K562 (cell line): ENCODE measurements around the gene SFT2D2. TPM values are rescaled to one million over a fixed set of nuclear protein-coding genes. Genes with fewer than 3 reads are reported as not detected.
"Not testable (repeated sequence)": the region's sequence is repeated elsewhere in the genome, so short reads cannot be mapped to it uniquely, and the experiment has no call there.

Source experiments
- ATAC-seq: fragments of 200-7000 bp; cut with Tn5 transposase; 3 replicates; pipeline ENCODE4 v1.9.1; 2020; ENCODE audit warnings: moderate library complexity
- BruUV-seq: library from RNA; stranded (reverse); fragments of 400-500 nt; replicated peaks from 2 replicates; lab custom pipeline; 2021; lab: Mats Ljungman, UMichigan
- CTCF ChIA-PET: fragments of 300-600 bp; formaldehyde crosslinking; extraction: SDS; loops from one replicate; lab custom pipeline; 2021; ENCODE audit warnings: low intra/inter-chr PET ratio; lab: Yijun Ruan, JAX
- POLR2A ChIA-PET: fragments of 300-600, 350-650 bp; sonication (Branson Sonifier 250); formaldehyde crosslinking; extraction: SDS; loops from one replicate; lab custom pipeline; 2021; ENCODE audit warnings: antibody characterized with exemption, inconsistent platforms; lab: Yijun Ruan, JAX
- DNase-seq, 4 experiments: peaks; one replicate each; pipeline versions ENCODE4 v3.0.0 to v3.0.0-alpha.2; 2011 to 2018; ENCODE audit warnings: low spot score in 3 of 4, mixed read lengths in 3 of 4; ENCODE audit errors: extremely low read depth in 1 of 4
- FAIRE-seq: peaks from 2 replicates; lab custom pipeline; 2011; peaks lifted over from hg19 to GRCh38; lab: Jason Lieb, UNC
- H2AFZ ChIP-seq: 2 replicates; pipeline ENCODE4 v1.6.0; 2011; ENCODE audit warnings: low read depth, low read length, control low read depth, inconsistent platforms
- H3K27ac ChIP-seq: fragments of 200-600 bp; 3 replicates; pipeline ENCODE4 v1.8.0; 2011; ENCODE audit warnings: low read depth, mild to moderate bottlenecking, control low read depth, inconsistent platforms, low read length, moderate library complexity, mixed read lengths; ENCODE audit errors: extremely low read depth
- H3K27me3 ChIP-seq, 2 experiments: fragments of 300-600 bp in 1 of 2; 2 replicates in 1 of 2; 3 replicates in 1 of 2; pipeline versions ENCODE4 v1.6.0 to v1.8.0; 2011; ENCODE audit warnings: inconsistent platforms in 2 of 2, low read length in 2 of 2, mild to moderate bottlenecking in 1 of 2, mixed read lengths in 1 of 2, moderate library complexity in 1 of 2; ENCODE audit not compliant: control insufficient read depth in 2 of 2, insufficient read depth in 2 of 2
- H3K36me3 ChIP-seq: fragments of 300-600 bp; 3 replicates; pipeline ENCODE4 v1.8.0; 2011; ENCODE audit warnings: mild to moderate bottlenecking, low read length, inconsistent platforms; ENCODE audit not compliant: control insufficient read depth, insufficient read depth
- H3K4me1 ChIP-seq, 2 experiments: fragments of 200-600 bp in 1 of 2; replicated peaks in 1 of 2; 2 replicates in 1 of 2; 3 replicates in 1 of 2; pipeline versions ENCODE4 v1.5.1 to v1.8.0; 2011; ENCODE audit warnings: inconsistent platforms in 2 of 2, low read length in 2 of 2, mild to moderate bottlenecking in 1 of 2, mixed read lengths in 1 of 2, moderate library complexity in 1 of 2; ENCODE audit not compliant: control insufficient read depth in 2 of 2, insufficient read depth in 2 of 2
- H3K4me2 ChIP-seq: 2 replicates; pipeline ENCODE4 v1.6.1; 2011; ENCODE audit warnings: low read length, control low read depth, inconsistent platforms, mixed read lengths; ENCODE audit not compliant: insufficient read depth
- H3K4me3 ChIP-seq: fragments of 200-600 bp; sonication (generic), shearing (Covaris generic); 2 replicates; pipeline ENCODE4 v1.5.1; 2016; ENCODE audit warnings: control low read depth, inconsistent platforms
- H3K79me2 ChIP-seq: fragments of 200-600 bp; 3 replicates; pipeline ENCODE4 v1.8.0; 2011; ENCODE audit warnings: low read length, inconsistent platforms; ENCODE audit not compliant: control insufficient read depth, insufficient read depth
- H3K9ac ChIP-seq, 2 experiments: 2 replicates each; pipeline versions ENCODE4 v1.6.0 to v1.6.1; 2011; ENCODE audit warnings: low read depth in 2 of 2, low read length in 2 of 2, control low read depth in 1 of 2, inconsistent platforms in 1 of 2, mild to moderate bottlenecking in 1 of 2, mixed read lengths in 1 of 2; ENCODE audit not compliant: insufficient read depth in 1 of 2
- H3K9me1 ChIP-seq: one replicate; pipeline ENCODE4 v1.6.0; 2011; ENCODE audit warnings: inconsistent platforms, mild to moderate bottlenecking, low read length, moderate library complexity; ENCODE audit not compliant: control insufficient read depth, insufficient read depth
- H3K9me3 ChIP-seq: replicated peaks from 2 replicates; pipeline ENCODE4 v1.5.1; 2011; ENCODE audit warnings: low read depth, low read length, inconsistent platforms; ENCODE audit not compliant: control insufficient read depth, insufficient read depth
- H4K20me1 ChIP-seq: replicated peaks from 2 replicates; pipeline ENCODE4 v1.6.1; 2011; ENCODE audit warnings: low read length, inconsistent platforms, mixed read lengths; ENCODE audit not compliant: control insufficient read depth, insufficient read depth
- WGBS: fragments of 100-300 bp; shearing (Covaris generic); methylation state at CpG from one replicate; pipeline ENCODE4 v1.1.6; 2016; ENCODE audit warnings: low coverage, mixed read lengths; ENCODE audit not compliant: insufficient coverage; ENCODE audit errors: missing lambda C conversion rate; 5-methylcytosine and 5-hydroxymethylcytosine counted together
- in situ Hi-C: fragments of 300-500 bp; cut with MboI; formaldehyde crosslinking; loops from 4 replicates; pipeline ENCODE4 v1.15.0; 2018; ENCODE audit warnings: inconsistent platforms, mixed read lengths
- intact Hi-C: fragments of 100-400 bp; cut with micrococcal nuclease; formaldehyde crosslinking; loops from 2 replicates; pipeline ENCODE4 v1.14.2; 2022
- polyA plus RNA-seq, 8 experiments: library from polyadenylated mRNA; depleted of rRNA in 4 of 8; stranded (reverse) in 5 of 8; unstranded in 3 of 8; fragments of >200 nt; fragmentation: Nextera tagmentation in 2 of 8; fragmentation: Illumina TruSeq in 1 of 8; extraction: Ambion mirVana in 2 of 8; extraction: Trizol in 1 of 8; gene quantifications; 2 replicates each; pipeline versions ENCODE4 v1.2.1 to v1.2.3, GENCODE V29; 2011 to 2014; ENCODE audit warnings: inconsistent platforms in 1 of 8, missing spikeins in 1 of 8
- total RNA-seq, 7 experiments: library from RNA; depleted of rRNA in 6 of 7; stranded (reverse); fragments of >200 nt in 6 of 7; fragmentation: Illumina TruSeq in 2 of 7; extraction: Trizol in 2 of 7; gene quantifications; 2 replicates each; pipeline versions ENCODE4 v1.2.1 to v1.2.3, GENCODE V29; 2011 to 2021; ENCODE audit warnings: low replicate concordance in 1 of 7
- TF ChIP-seq, protein P1 (sequence below), 2 experiments: fragments of 450-650 bp in 1 of 2; sonication (generic) in 1 of 2; formaldehyde crosslinking in 1 of 2; IDR thresholded peaks; 2 replicates each; pipeline versions ENCODE4 v1.7.1 to v1.9.0; 2016 to 2022; ENCODE audit warnings: inconsistent platforms in 1 of 2, mild to moderate bottlenecking in 1 of 2, missing genetic modification reagents in 1 of 2

SFT2D2 gene
- total and polyA plus RNA-seq, 9 of the 15 experiments (the other 6 are each of a cell fraction or from before 2014, with no cell fraction given): 3.4 to 50.1 (median 21.6) TPM

GRCh38 chr1:168181063-168181720 lies 44.6 kb upstream of the SFT2D2 start:
- H3K9me1 ChIP-seq, CTCF ChIA-PET, DNase-seq, FAIRE-seq, H3K4me2 ChIP-seq, intact Hi-C loops, H3K27ac ChIP-seq, H2AFZ ChIP-seq, ATAC-seq, in situ Hi-C loops, H3K9ac ChIP-seq, H3K27me3 ChIP-seq, BruUV-seq, H4K20me1 ChIP-seq, H3K9me3 ChIP-seq, H3K4me3 ChIP-seq: not testable (repeated sequence)
- H3K36me3 ChIP-seq: peaks cover 18% of the 10 kb centered on the region
- POLR2A ChIA-PET: interaction anchor here (0.6 to 1.0 kb wide), 2 partner anchors 17 to 257 kb away, joined by 3 to 4 read pairs; no protein-coding TSS in a partner anchor
- TF ChIP-seq, protein P1, sequence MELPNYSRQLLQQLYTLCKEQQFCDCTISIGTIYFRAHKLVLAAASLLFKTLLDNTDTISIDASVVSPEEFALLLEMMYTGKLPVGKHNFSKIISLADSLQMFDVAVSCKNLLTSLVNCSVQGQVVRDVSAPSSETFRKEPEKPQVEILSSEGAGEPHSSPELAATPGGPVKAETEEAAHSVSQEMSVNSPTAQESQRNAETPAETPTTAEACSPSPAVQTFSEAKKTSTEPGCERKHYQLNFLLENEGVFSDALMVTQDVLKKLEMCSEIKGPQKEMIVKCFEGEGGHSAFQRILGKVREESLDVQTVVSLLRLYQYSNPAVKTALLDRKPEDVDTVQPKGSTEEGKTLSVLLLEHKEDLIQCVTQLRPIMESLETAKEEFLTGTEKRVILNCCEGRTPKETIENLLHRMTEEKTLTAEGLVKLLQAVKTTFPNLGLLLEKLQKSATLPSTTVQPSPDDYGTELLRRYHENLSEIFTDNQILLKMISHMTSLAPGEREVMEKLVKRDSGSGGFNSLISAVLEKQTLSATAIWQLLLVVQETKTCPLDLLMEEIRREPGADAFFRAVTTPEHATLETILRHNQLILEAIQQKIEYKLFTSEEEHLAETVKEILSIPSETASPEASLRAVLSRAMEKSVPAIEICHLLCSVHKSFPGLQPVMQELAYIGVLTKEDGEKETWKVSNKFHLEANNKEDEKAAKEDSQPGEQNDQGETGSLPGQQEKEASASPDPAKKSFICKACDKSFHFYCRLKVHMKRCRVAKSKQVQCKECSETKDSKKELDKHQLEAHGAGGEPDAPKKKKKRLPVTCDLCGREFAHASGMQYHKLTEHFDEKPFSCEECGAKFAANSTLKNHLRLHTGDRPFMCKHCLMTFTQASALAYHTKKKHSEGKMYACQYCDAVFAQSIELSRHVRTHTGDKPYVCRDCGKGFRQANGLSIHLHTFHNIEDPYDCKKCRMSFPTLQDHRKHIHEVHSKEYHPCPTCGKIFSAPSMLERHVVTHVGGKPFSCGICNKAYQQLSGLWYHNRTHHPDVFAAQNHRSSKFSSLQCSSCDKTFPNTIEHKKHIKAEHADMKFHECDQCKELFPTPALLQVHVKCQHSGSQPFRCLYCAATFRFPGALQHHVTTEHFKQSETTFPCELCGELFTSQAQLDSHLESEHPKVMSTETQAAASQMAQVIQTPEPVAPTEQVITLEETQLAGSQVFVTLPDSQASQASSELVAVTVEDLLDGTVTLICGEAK (IDR thresholded peaks at IDR 0.05): peak; percentile 50; the same call in 1 of the 2 replicates
- TF ChIP-seq, protein P1 (CRISPR knock-in tag; IDR thresholded peaks at IDR 0.05): not testable (repeated sequence)
- H3K4me1 ChIP-seq: peaks cover 6 to 11% of the 10 kb centered on the region in 2 experiments; a peak in 4 of 5 replicates
- H3K79me2 ChIP-seq: peaks cover 50% of the 10 kb centered on the region
- 91% methylated on average over 15 of the region's 15 CpGs for WGBS
